Spleen (tissue), 11 donors: ENCODE data around the gene TRABD2A. TPM values are rescaled to one million over a fixed set of nuclear protein-coding genes. Genes with fewer than 3 reads are reported as not detected.
A peak's percentile ranks its signal among the peaks of the same experiment; 100 is the strongest.

ENCODE experiments used
- DNase-seq: peaks from one replicate; pipeline ENCODE4 v3.0.0-alpha.2; 2020
- H3K27ac ChIP-seq, 8 donors: fragments of 200-600 bp; sonication (generic) in 7 of 8; 1 replicate in 4 of 8; 2 replicates in 4 of 8; pipeline versions ENCODE4 v1.5.0 to v1.8.0; 2016 to 2021; ENCODE audit warnings: inconsistent platforms in 4 of 8, mild to moderate bottlenecking in 4 of 8, moderate library complexity in 1 of 8
- H3K27me3 ChIP-seq, 7 donors: fragments of 200-600 bp; sonication (generic) in 6 of 7; replicated peaks in 1 of 7; 1 replicate in 4 of 7; 2 replicates in 3 of 7; pipeline versions ENCODE4 v1.5.0 to v1.8.0; 2016 to 2021; ENCODE audit warnings: inconsistent platforms in 3 of 7, mild to moderate bottlenecking in 1 of 7
- H3K36me3 ChIP-seq, 6 donors: fragments of 200-600 bp; sonication (generic) in 5 of 6; 1 replicate in 4 of 6; 2 replicates in 2 of 6; pipeline versions ENCODE4 v1.5.0 to v1.8.0; 2016 to 2021; ENCODE audit warnings: inconsistent platforms in 2 of 6
- H3K4me1 ChIP-seq, 6 donors: fragments of 200-600 bp; sonication (generic) in 5 of 6; 1 replicate in 3 of 6; 2 replicates in 3 of 6; pipeline versions ENCODE4 v1.5.0 to v1.8.0; 2016 to 2021; ENCODE audit warnings: inconsistent platforms in 3 of 6
- H3K4me3 ChIP-seq, 8 donors: fragments of 200-600 bp; sonication (generic) in 7 of 8; 1 replicate in 4 of 8; 2 replicates in 4 of 8; pipeline versions ENCODE4 v1.5.0 to v1.8.0; 2016 to 2021; ENCODE audit warnings: inconsistent platforms in 4 of 8, mild to moderate bottlenecking in 4 of 8, moderate library complexity in 2 of 8
- H3K9me3 ChIP-seq, 8 donors: fragments of 200-600 bp; sonication (generic) in 7 of 8; 1 replicate in 4 of 8; 2 replicates in 4 of 8; pipeline versions ENCODE4 v1.5.0 to v1.8.0; 2016 to 2021; ENCODE audit warnings: inconsistent platforms in 4 of 8
- POLR2A ChIP-seq, 3 donors: fragments of 450-650 bp; IDR thresholded peaks; one replicate each; pipeline ENCODE4 v1.5.1; 2017; ENCODE audit warnings: antibody characterized with exemption in 3 of 3, mild to moderate bottlenecking in 1 of 3
- POLR2AphosphoS5 ChIP-seq, 3 donors: sonication (generic); formaldehyde crosslinking; IDR thresholded peaks; one replicate each; pipeline ENCODE4 v1.5.1; 2017; ENCODE audit warnings: antibody characterized with exemption in 3 of 3
- WGBS, 5 donors: extraction: QIAGEN DNeasy Blood & Tissue Kit in 3 of 5; methylation state at CpG; one replicate each; pipeline versions ENCODE4 v1.1.5 to v1.1.7; 2013 to 2018; 5-methylcytosine and 5-hydroxymethylcytosine counted together
- intact Hi-C: fragments of 100-400 bp; cut with DNase I; formaldehyde crosslinking; loops from one replicate; pipeline ENCODE4 v1.15.0; 2023; ENCODE audit warnings: low total_unique reads
- polyA plus RNA-seq, 3 donors: library from polyadenylated mRNA; stranded (reverse); fragments of 200-250 nt; gene quantifications; one replicate each; pipeline ENCODE4 v1.2.1, GENCODE V29; 2013
- total RNA-seq, 7 donors: library from RNA; depleted of rRNA in 3 of 7; stranded (reverse); fragments of >200 nt in 3 of 7; fragmentation: NEBNext Ultra II Directional in 4 of 7; extraction: Animal tissue kit (Norgen Biotek cat#: 25700) in 4 of 7; gene quantifications; one replicate each; pipeline versions ENCODE4 v1.1.0 to v1.2.1, GENCODE V29; 2016 to 2021
- TF ChIP-seq, protein P1 (sequence below), 11 experiments: fragments of 200-600 bp in 7 of 11; fragments of 450-650 bp in 4 of 11; sonication (generic) in 4 of 11; IDR thresholded peaks in 8 of 11; conservative IDR thresholded peaks in 3 of 11; 1 replicate in 7 of 11; 2 replicates in 4 of 11; pipeline versions ENCODE4 v1.4.0 to v1.8.0; 2016 to 2021; ENCODE audit warnings: antibody characterized with exemption in 11 of 11, inconsistent platforms in 4 of 11, mild to moderate bottlenecking in 1 of 11
- donor health status: healthy with polysubstance abuse.
- donor health status: DM: no; HTN: no; CAD: no; lungs with moderate emphysema.
- donor health status: DM: no; HTN: no; CAD: no.
- donor health status: Bipolar disorder and iron deficiency.
- donor health status: healthy.
- donor health status: DM: no; HTN: no; CAD: no.
- donor health status: DM: yes; HTN: yes; CAD: no.

Gene TRABD2A
- total and polyA plus RNA-seq, 10 donors: 4.5 to 12.5 (median 8.3) TPM

DNA sequence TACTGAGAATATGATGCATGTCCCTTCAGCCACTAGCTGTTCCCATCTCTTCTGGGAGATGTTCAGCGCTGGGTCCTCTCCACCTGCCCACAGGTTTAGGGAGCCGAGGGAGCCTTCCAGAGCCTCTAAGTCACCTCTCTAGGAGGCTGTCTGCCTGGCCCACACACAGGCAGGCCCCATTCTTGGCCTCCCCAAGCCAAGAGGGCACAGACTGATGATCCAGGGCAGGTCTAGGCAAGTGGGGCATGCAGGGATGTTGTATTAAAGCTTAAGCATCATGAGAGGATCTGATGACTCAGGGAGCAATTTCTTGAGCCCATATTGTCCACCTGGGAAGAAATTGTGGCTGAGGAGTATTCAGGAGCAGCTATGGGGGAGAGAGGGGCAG lies 44.4 kb upstream of the TRABD2A start:
- Histone ChIP-seq H3K4me3 (peak overlapping the region in 2 of 8 donors; percentile 41 to 79), H3K4me1 (peaks cover 16 to 51% (median 41%) of the 10 kb centered on the region in 6 donors), H3K36me3 (no peaks in the 10 kb centered on the region), H3K9me3 (no peaks in the 10 kb centered on the region), H3K27me3 (no peaks in the 10 kb centered on the region), H3K27ac (peak overlapping the region in 5 of 8 donors; percentile 43 to 81 (median 78))
- peak; percentile 76 for DNase-seq
- intact Hi-C loops: loop anchor here (5.0 kb wide), 2 partner anchors 58 to 428 kb away; no protein-coding TSS in a partner anchor
- 94 to 100% (median 97%) methylated on average over 2 of the region's 2 CpGs for WGBS, 5 donors
- TF ChIP-seq POLR2A (IDR thresholded peaks at IDR 0.05) (no peak), POLR2AphosphoS5 (IDR thresholded peaks at IDR 0.05) (no peak)
- TF ChIP-seq, protein P1, sequence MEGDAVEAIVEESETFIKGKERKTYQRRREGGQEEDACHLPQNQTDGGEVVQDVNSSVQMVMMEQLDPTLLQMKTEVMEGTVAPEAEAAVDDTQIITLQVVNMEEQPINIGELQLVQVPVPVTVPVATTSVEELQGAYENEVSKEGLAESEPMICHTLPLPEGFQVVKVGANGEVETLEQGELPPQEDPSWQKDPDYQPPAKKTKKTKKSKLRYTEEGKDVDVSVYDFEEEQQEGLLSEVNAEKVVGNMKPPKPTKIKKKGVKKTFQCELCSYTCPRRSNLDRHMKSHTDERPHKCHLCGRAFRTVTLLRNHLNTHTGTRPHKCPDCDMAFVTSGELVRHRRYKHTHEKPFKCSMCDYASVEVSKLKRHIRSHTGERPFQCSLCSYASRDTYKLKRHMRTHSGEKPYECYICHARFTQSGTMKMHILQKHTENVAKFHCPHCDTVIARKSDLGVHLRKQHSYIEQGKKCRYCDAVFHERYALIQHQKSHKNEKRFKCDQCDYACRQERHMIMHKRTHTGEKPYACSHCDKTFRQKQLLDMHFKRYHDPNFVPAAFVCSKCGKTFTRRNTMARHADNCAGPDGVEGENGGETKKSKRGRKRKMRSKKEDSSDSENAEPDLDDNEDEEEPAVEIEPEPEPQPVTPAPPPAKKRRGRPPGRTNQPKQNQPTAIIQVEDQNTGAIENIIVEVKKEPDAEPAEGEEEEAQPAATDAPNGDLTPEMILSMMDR (IDR thresholded peaks at IDR 0.05 in 8 of 11, conservative IDR thresholded peaks at IDR 0.05 in 3 of 11): no peak

DNA sequence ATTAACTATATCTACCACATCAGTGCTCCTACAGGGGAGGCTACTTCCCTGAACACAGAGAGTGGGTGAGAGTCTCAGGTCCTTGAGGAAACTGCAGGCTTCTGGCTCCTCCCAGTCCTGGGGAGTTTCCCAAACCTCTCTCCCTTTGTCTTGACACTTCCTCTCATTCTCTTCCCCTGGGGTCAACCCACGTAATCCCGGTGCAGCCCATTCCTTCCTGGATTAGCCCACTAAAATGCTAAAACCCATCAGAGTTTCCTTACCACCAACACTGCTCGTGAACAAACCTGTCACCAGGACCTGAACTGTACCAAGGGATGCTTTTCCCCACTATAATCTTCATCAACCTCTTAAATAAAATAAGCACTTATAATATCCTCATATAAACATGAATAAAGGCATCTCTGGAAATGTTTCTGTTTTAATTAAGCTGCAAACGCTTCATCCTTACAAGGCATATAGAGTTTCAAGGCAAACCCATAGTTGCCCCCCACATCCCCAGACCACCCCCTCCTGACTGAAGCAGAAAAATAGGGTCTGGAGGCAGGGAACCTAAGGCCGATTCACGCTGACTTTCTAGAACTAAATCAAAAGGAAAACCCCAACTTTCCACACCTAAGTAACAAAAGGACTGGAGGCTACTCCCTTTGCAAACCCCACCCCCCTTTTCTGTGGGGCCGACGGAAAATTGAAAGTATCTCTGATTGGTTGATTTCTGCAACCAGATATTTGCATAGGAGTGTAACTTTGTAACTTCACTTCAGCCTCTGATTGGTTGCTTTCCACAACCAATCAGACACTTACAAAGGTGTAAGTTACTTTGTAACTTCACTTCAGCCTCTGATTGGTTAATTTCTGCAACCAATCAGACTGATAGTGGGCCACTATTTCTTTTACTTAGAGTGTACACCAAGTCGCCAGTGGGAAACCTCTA lies 43.6 kb upstream of the TRABD2A start:
- WGBS, 5 donors: 37 to 43% (median 41%) methylated on average over 9 of the region's 9 CpGs
- Histone ChIP-seq H3K9me3 (no peaks in the 10 kb centered on the region), H3K4me3 (peak overlapping the region in 2 of 8 donors; percentile 15 to 31), H3K4me1 (peaks cover 16 to 60% (median 49%) of the 10 kb centered on the region in 6 donors), H3K36me3 (no peaks in the 10 kb centered on the region), H3K27me3 (no peaks in the 10 kb centered on the region), H3K27ac (peak overlapping the region in 7 of 8 donors; percentile 23 to 81 (median 69))
- intact Hi-C loops: loop anchor here (5.0 kb wide), 2 partner anchors 57 to 427 kb away; no protein-coding TSS in a partner anchor
- DNase-seq: peak; percentile 64
- TF ChIP-seq, protein P1 (IDR thresholded peaks at IDR 0.05 in 8 of 11, conservative IDR thresholded peaks at IDR 0.05 in 3 of 11): no peak
- TF ChIP-seq POLR2AphosphoS5 (IDR thresholded peaks at IDR 0.05): peak in 1 of 3 donors; percentile 37

DNA sequence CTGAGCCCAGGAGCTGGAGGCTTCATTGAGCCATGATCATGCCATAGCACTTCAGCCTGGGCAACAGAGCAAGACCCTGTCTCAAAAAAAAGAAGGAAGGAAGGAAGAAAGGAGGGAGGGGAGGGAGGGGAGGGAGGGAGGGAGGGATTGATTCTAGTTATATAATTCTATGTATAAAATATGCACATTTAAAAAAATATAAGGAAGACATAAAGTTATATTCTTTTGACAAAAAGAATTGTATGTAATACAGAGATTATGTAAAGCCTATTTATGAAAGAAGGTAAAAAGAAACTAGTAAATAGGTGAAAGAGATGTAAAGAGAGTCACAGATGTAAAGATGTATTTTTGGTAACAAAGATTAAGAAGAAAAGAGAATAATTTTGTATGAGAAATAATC lies 42.1 kb upstream of the TRABD2A start:
- intact Hi-C loops: no loop called here
- DNase-seq: no peak
- peaks cover 16 to 73% (median 59%) of the 10 kb centered on the region in 6 donors for H3K4me1 ChIP-seq
- TF ChIP-seq, protein P1 (IDR thresholded peaks at IDR 0.05 in 8 of 11, conservative IDR thresholded peaks at IDR 0.05 in 3 of 11): no peak
- TF ChIP-seq POLR2AphosphoS5 (IDR thresholded peaks at IDR 0.05): no peak
- TF ChIP-seq POLR2A (IDR thresholded peaks at IDR 0.05): no peak
- H3K9me3 ChIP-seq: no peaks in the 10 kb centered on the region
- no peaks in the 10 kb centered on the region for H3K27me3 ChIP-seq
- H3K27ac ChIP-seq: no peak overlapping the region
- no peaks in the 10 kb centered on the region for H3K36me3 ChIP-seq
- no peak overlapping the region for H3K4me3 ChIP-seq
